DND-41 (cell line): ENCODE data around the gene ZNF117.
"Not testable (repeated sequence)": the region's sequence is repeated elsewhere in the genome, so short reads cannot be mapped to it uniquely, and the experiment has no call there.

Source experiments
- CTCF ChIP-seq: IDR thresholded peaks from 2 replicates; pipeline ENCODE4 v1.5.1; 2012; ENCODE audit warnings: borderline replicate concordance, low read length, moderate library complexity, mild to moderate bottlenecking; ENCODE audit not compliant: poor library complexity, severe bottlenecking; ENCODE audit errors: extremely low read depth
- EZH2 ChIP-seq: IDR thresholded peaks from 3 replicates; pipeline ENCODE4 v1.6.1; 2012; ENCODE audit warnings: borderline replicate concordance, low read depth, mild to moderate bottlenecking, moderate library complexity, low read length, inconsistent platforms; ENCODE audit not compliant: severe bottlenecking

- not testable (repeated sequence) for TF ChIP-seq CTCF, EZH2
These were observed 40.2 kb downstream of the ZNF117 start for GRCh38 chr7:64950673-64951072.
